Renal pelvis (tissue), 4 donors: ENCODE results near the gene PTPN22. TPM values are rescaled to one million over a fixed set of nuclear protein-coding genes. Genes with fewer than 3 reads are reported as not detected.

Source experiments
- DNase-seq: peaks from one replicate; pipeline ENCODE4 v3.0.0-alpha.2; 2013
- polyA plus RNA-seq, 3 donors: library from polyadenylated mRNA; unstranded; fragments of 120-200 nt; gene quantifications; one replicate each; pipeline ENCODE4 v1.2.1, GENCODE V29; 2013; ENCODE audit not compliant: insufficient read length in 3 of 3

Gene PTPN22
- polyA plus RNA-seq, 3 donors: 0.24 to 0.53 (median 0.38) TPM

DNA sequence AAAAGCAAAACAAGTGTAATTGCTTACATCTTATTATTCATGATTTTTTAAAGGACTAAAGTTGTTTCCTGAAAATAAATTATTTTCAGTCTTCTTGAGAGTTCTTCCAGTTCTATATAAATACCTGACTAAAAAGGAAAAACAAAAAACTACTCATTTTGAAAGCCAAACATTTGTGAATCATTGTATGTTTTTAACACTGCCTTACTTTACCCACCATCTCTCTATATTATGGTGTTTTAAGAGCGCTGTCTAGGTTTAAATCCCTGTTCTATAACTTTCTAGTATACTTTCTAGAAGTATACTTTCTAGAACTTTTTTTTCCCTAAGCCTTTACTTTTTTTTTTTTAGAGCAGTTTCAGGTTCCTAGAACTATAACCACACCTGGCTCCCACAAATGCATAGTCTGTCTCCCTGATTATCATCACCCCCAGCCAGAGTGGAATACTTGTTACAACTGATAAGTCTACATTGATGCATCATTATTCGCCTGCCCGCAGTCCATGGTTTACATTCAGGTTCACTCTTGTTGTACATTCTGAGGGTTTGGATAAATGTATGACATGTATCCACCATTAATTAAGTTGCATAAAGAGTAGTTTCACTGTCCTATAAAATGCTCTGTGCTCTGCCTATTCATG is 69.0 kb downstream of the PTPN22 start:
- no peak for DNase-seq

DNA sequence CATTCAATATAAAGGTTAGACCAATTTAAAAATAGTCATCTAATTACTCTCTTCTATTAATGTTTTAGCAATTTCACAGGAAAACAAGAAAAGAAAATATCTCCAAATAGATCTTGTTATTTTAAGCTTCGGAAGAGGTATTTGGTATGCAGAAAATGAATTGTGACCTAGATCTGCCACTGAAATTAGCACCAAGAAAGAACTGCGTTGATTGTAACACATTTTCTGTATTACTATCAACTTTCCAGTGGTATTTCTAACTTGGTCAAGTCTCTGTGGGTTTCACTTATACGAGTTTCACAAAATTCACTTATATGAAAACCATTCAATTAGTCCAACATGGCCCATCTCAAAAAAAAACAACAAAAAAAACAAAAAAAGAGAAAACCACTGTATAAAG is 71.0 kb downstream of the PTPN22 start:
- no peak for DNase-seq

DNA sequence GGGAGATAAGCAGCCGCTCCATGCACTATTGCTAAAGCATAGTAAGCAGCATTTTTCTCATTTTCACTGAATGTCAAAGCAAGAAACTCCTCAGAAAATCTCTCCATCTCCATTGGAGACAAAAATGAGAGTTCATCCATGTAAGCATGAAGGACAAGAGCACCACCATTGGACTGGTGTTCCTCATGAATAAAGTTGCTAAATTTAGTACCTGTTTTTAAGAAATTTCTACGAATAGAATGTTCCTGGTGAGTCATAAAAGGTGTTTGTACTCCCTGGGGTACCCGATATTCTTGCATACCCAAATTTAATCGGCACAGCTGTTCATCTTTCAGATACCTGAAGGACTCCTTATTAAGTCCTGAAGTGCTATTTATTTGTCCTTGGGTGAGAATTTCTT is 74.0 kb downstream of the PTPN22 start:
- no peak for DNase-seq

DNA sequence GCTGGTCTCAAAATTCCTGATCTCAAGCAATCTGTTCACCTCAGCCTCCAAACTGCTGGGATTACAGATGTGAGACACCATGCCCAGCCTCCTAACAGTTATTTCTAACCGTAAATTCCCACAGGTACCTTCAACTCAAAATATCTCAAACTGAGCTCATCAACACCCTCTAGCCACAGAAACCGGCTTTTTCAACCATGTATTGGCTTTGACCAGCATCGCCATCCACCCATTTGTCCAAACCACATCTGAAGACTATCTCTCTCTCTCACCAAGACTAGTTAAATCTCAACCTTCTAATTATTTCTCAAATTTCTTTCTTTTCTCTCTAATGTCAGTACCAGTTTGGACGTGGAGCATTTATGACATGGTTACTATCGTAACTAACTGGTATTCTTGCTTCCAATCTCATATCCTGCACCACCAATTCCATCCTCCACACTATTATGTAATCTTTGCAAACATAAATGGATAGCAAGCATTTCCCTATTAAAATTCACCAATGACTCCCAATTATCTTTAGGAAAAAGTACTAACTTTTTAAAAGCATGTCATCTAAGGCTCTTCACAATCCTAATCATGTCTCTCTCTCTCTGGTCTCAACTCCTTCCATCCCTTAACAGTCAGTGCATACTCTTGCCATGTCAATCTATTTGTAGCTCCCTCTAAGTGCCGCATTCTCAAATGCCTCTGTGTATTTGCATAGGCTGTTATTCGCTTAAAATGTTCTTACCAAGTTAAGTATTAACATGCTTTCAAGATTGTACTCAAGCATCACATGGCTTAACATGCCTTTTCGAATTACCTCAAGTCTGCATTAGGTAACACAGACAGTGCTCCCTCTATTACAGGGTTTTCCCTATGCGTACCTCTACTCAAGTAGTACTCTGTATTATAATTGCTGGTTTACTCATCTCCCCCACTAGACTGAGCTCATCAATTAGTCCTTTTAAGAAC is 77.4 kb downstream of the PTPN22 start:
- peak; percentile 23 for DNase-seq

DNA sequence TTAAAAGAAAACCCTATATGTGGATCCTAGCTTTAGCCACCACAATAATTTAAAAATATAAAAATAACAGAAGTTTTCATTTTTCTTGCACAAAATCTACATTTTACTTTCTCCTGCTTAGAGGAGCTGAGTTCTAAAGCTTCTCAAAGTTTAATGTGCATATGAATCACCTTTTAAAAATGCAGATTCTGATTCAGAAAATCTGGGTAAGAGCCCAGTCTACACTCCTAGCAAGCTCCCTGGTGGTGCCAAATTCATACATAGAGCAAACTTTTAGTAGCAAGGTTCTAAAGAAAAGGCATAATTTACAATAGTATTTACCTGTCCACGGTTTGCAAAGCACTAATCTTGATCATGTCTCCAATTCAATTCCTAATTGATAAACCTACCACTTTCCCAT is 78.5 kb downstream of the PTPN22 start:
- DNase-seq: no peak

DNA sequence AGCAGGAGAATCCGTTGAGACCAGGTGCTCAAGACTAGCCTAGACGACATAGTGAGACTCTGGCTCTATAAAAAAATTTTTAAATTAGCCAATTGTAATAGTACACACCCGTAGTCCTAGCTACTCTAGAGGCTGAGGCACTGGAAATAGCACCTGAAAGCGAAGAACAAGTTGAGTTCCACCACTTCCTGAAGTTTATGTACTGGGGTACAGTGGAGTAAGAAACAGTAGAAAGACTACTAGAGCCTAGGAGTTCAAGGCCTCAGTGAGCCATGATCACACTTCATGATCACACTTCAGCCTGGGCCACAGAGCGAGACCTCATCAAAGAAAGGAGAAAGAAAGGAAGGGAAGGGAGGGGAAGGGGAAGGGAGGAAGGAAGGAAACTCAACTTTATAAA is 79.0 kb downstream of the PTPN22 start:
- DNase-seq: no peak

DNA sequence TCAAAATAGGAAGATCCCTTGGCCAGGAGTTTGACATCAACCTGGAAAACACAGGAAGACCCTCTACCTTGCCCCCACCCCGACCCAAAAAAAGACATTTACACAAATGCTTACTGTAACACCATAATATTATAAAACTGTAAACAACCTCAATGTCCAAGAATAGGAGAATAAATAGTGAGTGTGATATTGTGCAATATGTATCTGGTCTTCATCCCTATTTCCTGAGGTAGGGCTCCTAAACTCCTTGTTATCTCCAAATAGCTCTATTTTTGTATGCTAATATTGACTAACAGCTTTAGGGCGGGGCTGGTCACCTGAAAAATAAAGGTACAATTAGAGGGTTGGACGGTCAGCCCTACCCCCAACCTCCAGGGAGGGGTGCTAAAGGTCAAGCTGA is 82.7 kb downstream of the PTPN22 start:
- DNase-seq: no peak

DNA sequence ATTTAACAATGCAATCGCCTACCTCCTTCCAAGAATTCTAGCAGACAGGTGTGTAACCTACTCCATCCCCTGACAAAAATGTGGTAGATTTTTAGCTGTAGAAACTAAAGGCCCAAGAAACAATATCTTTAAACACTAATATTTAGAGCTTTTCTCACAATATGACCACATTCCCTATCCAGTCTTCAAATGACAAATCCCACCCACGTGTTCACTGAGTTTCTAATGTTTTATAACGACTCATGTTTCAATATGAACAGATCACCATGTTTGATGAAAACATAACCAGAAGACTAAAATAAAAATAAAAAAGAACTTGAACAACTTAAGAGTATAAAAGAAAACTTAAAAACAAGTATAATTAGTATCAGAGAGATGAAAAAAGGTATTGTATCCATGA is 83.8 kb downstream of the PTPN22 start:
- no peak for DNase-seq

DNA sequence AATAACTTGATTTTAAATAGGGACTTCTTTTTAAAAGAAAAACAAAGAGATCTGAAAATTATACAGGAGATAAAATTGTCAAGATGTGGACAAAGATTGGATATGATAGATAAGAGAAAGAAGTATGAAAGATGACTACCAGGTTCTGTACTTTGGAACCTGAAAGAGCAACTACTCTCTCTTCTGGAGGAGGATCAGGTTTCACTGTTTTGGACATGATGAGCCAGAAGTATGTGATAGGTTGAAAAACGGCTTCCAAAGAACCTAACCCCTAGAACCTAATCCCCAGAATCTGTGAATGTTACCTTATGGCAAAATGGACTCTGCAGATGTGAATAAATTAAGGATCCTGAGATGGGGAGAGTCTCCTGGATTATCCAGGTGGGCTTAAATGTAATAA is 85.4 kb downstream of the PTPN22 start:
- no peak for DNase-seq

DNA sequence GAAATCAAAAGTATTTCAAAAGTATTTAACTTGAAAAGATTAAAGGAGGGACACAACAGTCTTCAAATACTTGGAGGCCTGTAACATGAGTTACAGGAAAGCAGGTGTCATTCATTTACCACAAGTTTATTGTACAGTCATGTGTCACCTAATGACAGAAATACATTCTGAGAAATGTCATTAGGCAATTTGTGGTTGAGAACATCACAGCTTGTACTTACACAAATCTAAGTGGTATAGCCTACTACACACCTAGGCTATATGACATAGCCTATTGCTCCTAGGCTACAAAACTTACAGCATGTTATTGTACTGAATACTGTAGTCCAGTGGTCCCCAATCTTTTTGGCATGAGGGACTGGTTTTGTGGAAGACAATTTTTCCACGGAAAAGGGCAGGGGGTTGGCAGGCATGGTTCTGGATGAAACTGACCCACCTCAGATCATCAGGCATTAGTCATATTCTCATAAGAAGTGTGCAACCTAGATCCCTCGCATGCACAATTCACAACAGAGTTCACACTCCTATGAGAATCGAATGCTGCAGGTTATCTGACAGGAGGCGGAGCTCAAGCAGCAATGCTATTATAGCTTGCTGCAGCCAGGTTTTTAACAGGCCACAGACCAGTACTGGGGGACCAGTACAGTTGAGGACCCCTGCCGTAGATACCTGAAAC is 87.3 kb downstream of the PTPN22 start:
- DNase-seq: no peak

DNA sequence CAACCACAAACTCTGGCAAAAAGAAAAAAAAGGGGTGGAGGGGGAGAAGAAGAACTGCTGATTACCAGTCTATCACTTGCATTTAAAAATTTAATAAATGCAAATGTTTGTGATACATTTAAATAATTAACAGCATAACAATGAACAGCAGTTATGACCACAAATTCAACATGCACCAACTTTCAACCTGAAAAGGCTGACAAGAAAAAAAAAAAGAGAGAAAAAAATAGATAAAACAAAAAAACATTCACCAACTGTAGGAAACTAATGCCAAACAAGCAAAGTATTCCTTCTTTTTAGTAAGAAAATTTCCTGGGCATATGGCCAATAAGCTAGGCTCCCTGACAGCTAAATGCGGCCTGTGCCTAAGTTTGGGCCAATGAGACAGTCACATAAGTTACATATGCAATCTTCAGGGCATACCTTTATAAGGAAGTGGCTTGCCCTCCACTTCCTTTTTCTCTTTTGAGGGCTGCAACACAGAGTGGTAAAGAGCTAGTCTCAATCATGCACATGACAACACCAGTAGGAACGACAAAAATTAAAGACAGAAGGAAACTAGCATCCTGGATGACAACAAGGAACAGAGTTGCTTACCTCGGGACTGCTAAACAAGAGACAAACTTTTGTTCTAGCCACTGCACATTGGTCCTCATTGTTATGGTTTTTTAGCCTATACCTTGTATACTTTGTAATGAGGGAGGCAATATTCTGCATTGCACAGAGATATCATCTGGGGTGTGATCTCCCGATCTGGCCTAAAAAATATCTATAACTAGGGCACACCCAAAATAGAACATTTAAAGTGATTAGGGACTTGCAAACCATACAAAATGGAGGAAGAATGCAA is 88.0 kb downstream of the PTPN22 start:
- DNase-seq: no peak

DNA sequence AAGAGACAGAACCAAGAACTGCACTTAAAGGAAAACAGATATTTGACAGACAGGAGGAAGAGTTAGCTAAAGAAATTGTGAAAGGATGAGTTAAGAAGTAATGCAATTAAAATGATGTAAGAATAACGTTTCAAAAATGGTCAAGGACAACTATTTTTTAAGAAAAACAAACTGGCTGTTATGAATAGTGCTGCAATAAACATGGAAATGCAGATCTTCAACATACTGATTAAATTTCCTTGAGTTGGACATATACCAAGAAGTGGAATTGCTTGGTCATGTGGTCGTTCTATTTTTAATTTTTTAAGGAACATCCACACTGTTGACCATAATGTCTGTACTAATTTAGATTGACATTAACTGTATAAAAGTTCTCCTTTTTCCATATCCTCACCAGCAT is 89.1 kb downstream of the PTPN22 start:
- DNase-seq: no peak

DNA sequence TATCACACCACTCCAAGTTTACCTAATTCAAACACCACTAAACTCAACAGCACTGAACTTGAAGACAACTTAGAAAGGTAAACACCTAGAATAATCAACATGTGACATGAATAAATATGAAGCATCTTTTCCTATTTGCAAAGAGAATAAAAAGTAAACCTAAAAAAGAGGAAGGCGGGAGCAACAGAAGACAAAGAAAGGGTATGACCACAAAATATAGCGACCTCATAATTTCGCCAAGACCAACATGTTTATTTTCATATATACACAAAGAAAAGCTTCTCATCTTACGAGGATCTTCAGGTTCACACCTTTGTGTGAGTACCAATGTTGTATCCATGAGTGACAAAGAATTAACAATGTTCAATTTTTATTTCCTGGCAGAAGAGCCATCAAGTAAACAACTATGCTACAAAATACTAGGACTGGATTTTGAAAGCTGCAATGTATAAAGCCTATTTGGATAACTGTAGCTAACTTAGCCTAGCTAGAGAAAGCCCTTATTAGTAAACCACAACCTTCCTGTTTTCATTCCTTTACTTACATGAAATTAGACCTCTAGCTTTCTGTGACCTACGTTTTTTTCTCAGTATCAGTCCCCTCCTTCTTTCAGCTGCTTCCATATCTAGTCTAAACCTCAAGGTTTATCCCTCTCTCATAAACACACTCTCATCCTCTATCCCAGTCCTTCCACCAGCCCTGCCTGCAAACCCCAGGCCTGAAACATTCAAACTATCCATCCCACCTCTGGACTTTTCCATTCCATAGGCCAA is 91.0 kb downstream of the PTPN22 start:
- no peak for DNase-seq

DNA sequence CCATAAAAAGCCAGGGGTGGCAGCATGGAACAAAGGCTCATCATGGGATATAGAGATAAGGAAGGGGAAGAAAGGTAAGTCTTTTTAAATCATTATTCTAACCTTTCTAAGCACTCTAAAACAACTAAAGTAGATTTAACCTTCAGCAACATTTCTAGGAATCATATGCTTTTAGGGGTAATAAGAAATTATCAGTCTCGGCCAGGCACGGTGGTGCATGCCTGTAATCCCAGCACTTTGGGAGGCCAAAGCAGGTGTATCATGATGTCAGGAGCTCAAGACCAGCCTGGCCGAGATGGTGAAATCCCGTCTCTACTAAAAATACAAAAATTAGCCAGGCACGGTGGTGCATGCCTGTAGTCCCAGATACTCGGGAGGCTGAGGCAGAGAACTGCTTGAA is 92.0 kb downstream of the PTPN22 start:
- no peak for DNase-seq

DNA sequence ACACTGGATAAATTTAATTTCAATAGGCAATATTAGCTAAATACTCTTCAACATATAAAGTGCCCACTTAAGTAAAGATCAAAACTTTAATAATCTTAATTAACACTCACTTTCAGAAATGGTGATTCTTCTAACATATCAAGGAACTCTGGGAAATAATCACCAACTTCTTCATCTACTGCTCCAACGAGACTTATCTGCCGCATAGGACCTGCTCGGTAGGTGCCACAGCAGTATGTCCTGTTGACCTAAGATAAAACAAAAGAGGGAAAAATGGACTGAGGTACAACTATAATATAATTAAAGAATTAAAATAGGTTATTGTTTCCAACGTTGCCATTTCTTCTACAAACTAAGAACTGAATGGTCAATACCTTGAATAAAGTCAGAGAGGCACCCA is 94.0 kb downstream of the PTPN22 start:
- DNase-seq: no peak

DNA sequence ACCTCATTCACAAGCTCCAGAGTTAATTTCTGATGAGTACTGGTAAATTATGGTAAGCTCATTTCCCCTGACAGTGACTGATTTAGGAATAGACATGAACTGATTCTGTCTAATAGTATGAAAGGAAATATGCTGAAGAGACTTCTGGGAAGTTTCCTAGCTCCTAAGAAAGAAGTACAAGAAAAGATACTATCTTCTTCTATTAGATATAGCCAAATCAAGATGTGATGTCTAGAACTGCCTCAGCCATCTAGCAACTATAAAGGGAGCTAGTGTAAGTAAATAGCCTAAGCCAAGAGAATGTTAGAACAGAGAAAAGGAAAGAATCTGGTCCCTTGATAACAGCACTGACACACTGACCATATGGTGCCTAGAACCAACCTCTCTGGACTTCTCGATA is 101.5 kb downstream of the PTPN22 start:
- no peak for DNase-seq

DNA sequence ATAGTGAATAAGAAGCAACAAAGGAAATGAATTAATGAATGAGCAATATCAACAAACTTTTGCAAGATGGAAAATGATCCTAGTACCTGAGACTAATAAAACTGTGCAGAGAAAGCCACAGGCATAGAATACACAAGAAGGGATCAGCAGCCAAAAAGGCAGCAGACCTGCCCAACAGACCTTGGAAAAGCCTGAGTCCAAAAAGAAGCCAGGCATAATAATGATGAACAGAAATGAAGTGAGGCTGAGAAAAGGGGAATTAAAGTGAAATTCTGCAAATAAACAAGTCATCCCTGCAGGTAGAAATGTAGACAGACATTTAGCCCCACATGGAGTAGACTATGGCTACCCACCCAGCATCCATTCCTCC is 101.9 kb downstream of the PTPN22 start:
- no peak for DNase-seq

DNA sequence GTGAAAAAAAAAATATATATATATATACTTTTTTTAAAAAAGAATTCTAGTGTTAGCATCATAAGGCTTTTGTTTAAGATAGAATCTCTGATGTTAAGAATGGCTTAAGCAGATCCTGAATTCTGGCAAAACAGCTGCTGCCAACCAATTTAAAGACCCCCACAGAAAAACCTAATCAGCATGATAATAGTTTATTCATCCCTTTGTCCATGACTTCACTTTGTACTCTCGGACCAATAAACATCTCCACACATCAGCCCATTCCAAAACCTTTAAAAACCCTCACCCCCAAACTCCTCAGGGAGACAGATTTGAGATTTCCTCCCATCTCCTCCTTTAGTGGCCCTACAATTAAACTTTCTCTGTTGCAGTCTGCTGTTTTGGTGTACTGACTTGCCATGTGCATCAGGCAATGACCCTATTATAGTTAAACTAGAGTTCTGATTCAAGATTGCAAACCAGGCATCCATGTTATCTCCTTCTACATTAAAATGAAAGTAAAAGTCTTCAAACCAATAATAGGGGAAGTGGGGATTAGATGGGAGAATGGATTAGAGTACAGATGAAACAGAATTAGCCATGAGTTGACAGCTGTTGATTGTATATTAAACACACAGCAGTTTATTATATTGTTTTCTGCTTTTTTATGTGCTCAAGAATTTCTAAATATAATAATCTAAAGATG is 102.5 kb downstream of the PTPN22 start:
- no peak for DNase-seq

DNA sequence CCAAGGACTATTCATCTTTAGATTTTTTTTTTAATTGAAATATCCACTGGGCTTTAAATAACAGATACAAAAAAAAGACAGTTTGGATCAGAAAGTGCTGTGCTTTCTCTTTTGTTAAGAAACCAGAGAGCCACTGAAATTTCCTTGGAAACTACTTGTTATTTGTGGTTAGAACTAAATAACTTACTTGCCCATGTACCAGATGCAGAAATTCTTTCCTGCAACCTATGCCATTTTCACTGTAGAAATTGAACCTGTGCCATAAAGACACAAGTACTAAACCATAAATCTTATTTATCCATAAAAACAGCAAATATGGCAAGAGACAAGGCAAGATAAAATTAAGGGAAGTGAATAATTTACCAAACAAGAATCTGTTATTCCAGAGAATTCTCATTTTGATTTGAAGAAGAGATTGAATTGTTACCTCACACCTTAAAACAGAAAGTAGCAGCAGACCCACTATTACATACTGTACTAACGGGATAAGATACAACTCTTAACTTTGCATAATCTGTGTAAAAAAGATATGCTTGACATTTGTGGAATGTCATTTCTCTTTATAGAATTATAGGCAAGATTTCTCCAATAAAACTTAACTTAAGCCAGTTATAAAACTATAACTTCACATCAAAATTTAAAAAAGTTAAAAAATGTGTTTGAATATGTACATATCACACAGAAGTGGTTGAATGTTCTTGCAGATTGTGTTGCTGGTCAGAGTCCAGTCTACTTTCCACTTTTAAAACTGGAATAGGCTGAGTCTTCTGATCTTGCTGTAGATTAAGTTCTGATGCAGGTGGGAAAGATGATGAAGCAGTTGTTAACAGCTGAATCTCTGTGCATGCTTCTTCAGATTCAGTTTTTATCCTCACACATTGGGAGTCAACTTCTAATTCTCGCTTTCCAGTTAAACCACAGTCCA is 105.9 kb downstream of the PTPN22 start:
- DNase-seq: no peak
